Mesenchymal stem cell (in vitro differentiated cells and primary cell): ENCODE results near the gene EBLN2.

Experiments used
- DNase-seq: peaks from one replicate; pipeline ENCODE4 v3.0.0-alpha.2; 2013
- H2AFZ ChIP-seq: one replicate; pipeline ENCODE4 v1.6.1; 2013; ENCODE audit warnings: low read depth, mild to moderate bottlenecking, control low read depth, inconsistent platforms, low read length, moderate library complexity
- H2AK5ac ChIP-seq: 2 replicates; pipeline ENCODE4 v1.6.1; 2013; ENCODE audit warnings: low read length, moderate library complexity, mild to moderate bottlenecking, inconsistent platforms; ENCODE audit not compliant: severe bottlenecking
- H2BK120ac ChIP-seq: one replicate; pipeline ENCODE4 v1.6.1; 2013; ENCODE audit warnings: low read depth, mild to moderate bottlenecking, inconsistent platforms, low read length, moderate library complexity
- H2BK12ac ChIP-seq, 2 experiments: one replicate each; pipeline ENCODE4 v1.6.1; 2013; ENCODE audit warnings: inconsistent platforms in 2 of 2, low read length in 2 of 2, mild to moderate bottlenecking in 2 of 2, moderate library complexity in 2 of 2, control low read depth in 1 of 2
- H2BK15ac ChIP-seq: one replicate; pipeline ENCODE4 v1.6.1; 2013; ENCODE audit warnings: mild to moderate bottlenecking, low read depth, inconsistent platforms; ENCODE audit not compliant: poor library complexity, severe bottlenecking
- H2BK5ac ChIP-seq: 2 replicates; pipeline ENCODE4 v1.6.1; 2013; ENCODE audit warnings: low read depth, mild to moderate bottlenecking, low read length, control low read depth, inconsistent platforms; ENCODE audit not compliant: poor library complexity, severe bottlenecking
- H3K14ac ChIP-seq, 2 experiments: one replicate each; pipeline ENCODE4 v1.6.1; 2013; ENCODE audit warnings: inconsistent platforms in 2 of 2, low read length in 2 of 2, control low read depth in 1 of 2, mild to moderate bottlenecking in 1 of 2, moderate library complexity in 1 of 2
- H3K18ac ChIP-seq, 2 experiments: one replicate each; pipeline ENCODE4 v1.6.1; 2013; ENCODE audit warnings: inconsistent platforms in 2 of 2, low read length in 2 of 2, control low read depth in 1 of 2, low read depth in 1 of 2, mild to moderate bottlenecking in 1 of 2
- H3K23ac ChIP-seq, 2 experiments: one replicate each; pipeline ENCODE4 v1.6.1; 2013; ENCODE audit warnings: inconsistent platforms in 2 of 2, low read length in 2 of 2, mild to moderate bottlenecking in 2 of 2, moderate library complexity in 2 of 2, control low read depth in 1 of 2
- H3K27ac ChIP-seq: 2 replicates; pipeline ENCODE4 v1.5.1; 2013; ENCODE audit warnings: mild to moderate bottlenecking, moderate library complexity, low read length, control low read depth, inconsistent platforms; ENCODE audit not compliant: poor library complexity, severe bottlenecking
- H3K27me3 ChIP-seq, 2 experiments: 2 replicates each; pipeline versions ENCODE4 v1.6.1 to v1.7.0; 2013; ENCODE audit warnings: low read length in 2 of 2, mild to moderate bottlenecking in 2 of 2, moderate library complexity in 2 of 2, control low read depth in 1 of 2, inconsistent platforms in 1 of 2; ENCODE audit not compliant: control insufficient read depth in 1 of 2, insufficient read depth in 1 of 2
- H3K36me3 ChIP-seq, 2 experiments: 2 replicates each; pipeline versions ENCODE4 v1.6.1 to v1.7.0; 2013; ENCODE audit warnings: low read length in 2 of 2, control low read depth in 1 of 2, inconsistent platforms in 1 of 2, low read depth in 1 of 2, mild to moderate bottlenecking in 1 of 2; ENCODE audit not compliant: insufficient read depth in 2 of 2, control insufficient read depth in 1 of 2
- H3K4ac ChIP-seq, 2 experiments: one replicate each; pipeline ENCODE4 v1.6.1; 2013; ENCODE audit warnings: inconsistent platforms in 2 of 2, low read length in 2 of 2, mild to moderate bottlenecking in 2 of 2, moderate library complexity in 2 of 2, control low read depth in 1 of 2, low read depth in 1 of 2
- H3K4me1 ChIP-seq: 2 replicates; pipeline ENCODE4 v1.6.1; 2013; ENCODE audit warnings: low read depth, low read length, control low read depth; ENCODE audit not compliant: control insufficient read depth, insufficient read depth
- H3K4me2 ChIP-seq: 2 replicates; pipeline ENCODE4 v1.6.1; 2013; ENCODE audit warnings: low read length, mild to moderate bottlenecking, inconsistent platforms; ENCODE audit not compliant: poor library complexity, severe bottlenecking
- H3K4me3 ChIP-seq, 2 experiments: 2 replicates each; pipeline versions ENCODE4 v1.5.1 to v1.7.0; 2013; ENCODE audit warnings: low read length in 2 of 2, mild to moderate bottlenecking in 2 of 2, control low read depth in 1 of 2, low read depth in 1 of 2; ENCODE audit not compliant: insufficient read depth in 1 of 2
- H3K79me1 ChIP-seq: replicated peaks from 2 replicates; pipeline ENCODE4 v1.6.1; 2013; ENCODE audit warnings: mild to moderate bottlenecking, control low read depth, low read length, inconsistent platforms; ENCODE audit not compliant: poor library complexity, severe bottlenecking
- H3K9ac ChIP-seq: 2 replicates; pipeline ENCODE4 v1.7.0; 2013; ENCODE audit warnings: mild to moderate bottlenecking, low read length, moderate library complexity
- H3K9me3 ChIP-seq: 2 replicates; pipeline ENCODE4 v1.7.0; 2013; ENCODE audit warnings: mild to moderate bottlenecking, low read length; ENCODE audit not compliant: control insufficient read depth
- H4K8ac ChIP-seq: one replicate; pipeline ENCODE4 v1.6.1; 2013; ENCODE audit warnings: inconsistent platforms, mild to moderate bottlenecking, low read length, moderate library complexity
- H4K91ac ChIP-seq: one replicate; pipeline ENCODE4 v1.6.1; 2013; ENCODE audit warnings: mild to moderate bottlenecking, low read length, inconsistent platforms
- WGBS: methylation state at CpG from one replicate; pipeline ENCODE4 v1.1.7; 2013; ENCODE audit warnings: mixed read lengths; 5-methylcytosine and 5-hydroxymethylcytosine counted together

Gene EBLN2

GRCh38 chr3:73049319-73049718, 12.1 kb upstream of the EBLN2 start:
- Histone ChIP-seq H3K4ac (no peak overlapping the region), H3K18ac (no peak overlapping the region)
- WGBS: 96% methylated on average over 6 of the region's 10 CpGs

DNA sequence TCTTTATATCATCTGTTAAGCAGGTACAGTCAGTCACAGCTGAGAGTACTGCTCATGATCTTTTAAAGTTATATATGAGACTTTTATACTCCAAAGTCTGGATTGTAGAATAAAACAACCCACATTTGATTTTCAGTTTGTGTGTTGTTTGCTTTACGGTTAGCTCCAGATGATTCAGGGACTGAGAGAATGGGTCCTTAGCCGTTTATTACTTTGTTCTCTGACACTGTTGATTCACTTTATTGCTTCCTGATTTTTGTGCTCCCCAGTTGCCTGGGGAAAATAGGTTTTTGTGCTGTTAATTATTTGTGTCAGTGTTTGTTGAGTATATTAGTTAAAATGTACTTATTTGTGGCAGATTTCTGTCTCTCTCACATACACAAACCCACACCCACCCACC, 8.6 kb upstream of the EBLN2 start:
- Histone ChIP-seq H3K27ac (no peak overlapping the region), H3K18ac (no peak overlapping the region), H2BK120ac (no peak overlapping the region), H4K8ac (no peak overlapping the region), H3K23ac (no peak overlapping the region), H3K36me3 (peaks cover 12 to 15% of the 10 kb centered on the region in 2 experiments), H4K91ac (no peak overlapping the region), H3K4me2 (no peak overlapping the region), H3K9me3 (no peaks in the 10 kb centered on the region), H3K79me1 (no peaks in the 10 kb centered on the region), H2AK5ac (no peak overlapping the region), H2AFZ (no peak overlapping the region), H3K27me3 (no peaks in the 10 kb centered on the region), H3K9ac (peak overlapping the region; percentile 58), H3K14ac (no peak overlapping the region), H2BK5ac (no peak overlapping the region), H2BK15ac (no peak overlapping the region), H3K4ac (no peak overlapping the region), H3K4me3 (no peak overlapping the region), H2BK12ac (no peak overlapping the region), H3K4me1 (no peaks in the 10 kb centered on the region)
- no peak for DNase-seq
- 33% methylated on average over 2 of the region's 2 CpGs for WGBS

More at GRCh38 chr3:73049319-73049718, 12.1 kb upstream of the EBLN2 start:
- no peak overlapping the region for H3K4me3 ChIP-seq
- H3K36me3 ChIP-seq: peaks cover 13 to 17% of the 10 kb centered on the region in 2 experiments
- peaks cover 2% of the 10 kb centered on the region for H3K4me1 ChIP-seq
- no peak overlapping the region for H3K9ac ChIP-seq
- no peaks in the 10 kb centered on the region for H3K9me3 ChIP-seq
- DNase-seq: no peak
- H2BK12ac ChIP-seq: no peak overlapping the region
- H2AK5ac ChIP-seq: no peak overlapping the region
- H3K23ac ChIP-seq: no peak overlapping the region
- H2BK15ac ChIP-seq: no peak overlapping the region
- no peak overlapping the region for H2BK5ac ChIP-seq
- H3K79me1 ChIP-seq: no peaks in the 10 kb centered on the region
- no peak overlapping the region for H4K91ac ChIP-seq
- no peak overlapping the region for H3K4me2 ChIP-seq
- H4K8ac ChIP-seq: no peak overlapping the region
- H3K14ac ChIP-seq: no peak overlapping the region
- H2BK120ac ChIP-seq: no peak overlapping the region
- H3K27ac ChIP-seq: no peak overlapping the region
- H3K27me3 ChIP-seq: no peaks in the 10 kb centered on the region
- no peak overlapping the region for H2AFZ ChIP-seq

- Histone ChIP-seq H3K27ac (no peak overlapping the region), H2BK5ac (no peak overlapping the region), H3K9me3 (no peaks in the 10 kb centered on the region), H3K79me1 (no peaks in the 10 kb centered on the region), H3K4ac (no peak overlapping the region), H2AK5ac (no peak overlapping the region), H2AFZ (no peak overlapping the region), H2BK12ac (no peak overlapping the region), H3K4me3 (no peak overlapping the region), H4K91ac (no peak overlapping the region), H2BK120ac (no peak overlapping the region), H3K14ac (no peak overlapping the region), H2BK15ac (no peak overlapping the region), H3K9ac (no peak overlapping the region), H3K18ac (no peak overlapping the region), H3K4me2 (no peak overlapping the region), H3K27me3 (no peaks in the 10 kb centered on the region), H3K23ac (no peak overlapping the region), H3K36me3 (peaks cover 0 to 3% of the 10 kb centered on the region in 2 experiments), H3K4me1 (no peaks in the 10 kb centered on the region), H4K8ac (no peak overlapping the region)
- WGBS: 77% methylated on average over 6 of the region's 8 CpGs
- no peak for DNase-seq
Observed at GRCh38 chr3:73055583-73055982, 5.9 kb upstream of the EBLN2 start.

DNA sequence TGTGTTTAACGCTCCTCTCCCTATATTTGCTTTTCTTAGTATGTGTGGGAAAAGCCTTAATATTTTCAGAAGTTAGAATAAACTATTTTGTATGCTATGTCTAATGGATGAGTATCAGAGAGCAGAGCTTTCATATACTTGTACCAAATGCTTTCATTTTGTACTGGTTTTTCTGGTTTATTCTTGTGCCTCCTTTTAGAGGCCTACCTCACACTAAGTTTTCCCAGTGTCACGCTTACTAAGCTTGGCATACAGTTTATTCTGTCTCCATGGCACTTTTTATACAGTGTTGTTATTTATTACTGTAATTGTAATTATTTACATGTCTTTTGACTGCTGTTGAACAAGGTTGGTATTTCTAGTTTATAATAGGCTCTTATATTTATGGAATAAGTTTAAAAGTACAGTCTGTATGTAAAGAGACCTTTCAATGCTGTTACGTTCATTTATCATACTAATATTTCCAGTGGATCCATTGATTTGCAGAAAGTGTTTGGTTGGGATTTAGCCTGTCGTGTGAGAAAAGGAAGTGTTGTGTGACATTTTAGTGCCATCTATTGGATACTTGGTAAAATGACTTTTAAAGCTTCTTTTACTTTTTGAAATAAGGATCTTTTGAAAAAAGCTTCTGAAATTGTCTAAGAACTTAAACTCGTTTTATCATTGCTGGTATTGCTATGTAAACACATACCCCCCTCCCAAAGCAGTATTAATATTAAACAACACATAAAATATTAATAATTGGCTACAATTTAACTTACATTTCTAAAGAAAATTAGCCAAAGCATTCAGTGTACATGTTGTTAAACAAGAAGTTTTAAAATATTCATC, 5.2 kb upstream of the EBLN2 start:
- Histone ChIP-seq H3K79me1 (no peaks in the 10 kb centered on the region), H3K18ac (no peak overlapping the region), H2BK5ac (no peak overlapping the region), H3K4me2 (no peak overlapping the region), H3K4me1 (no peaks in the 10 kb centered on the region), H2AK5ac (no peak overlapping the region), H3K27me3 (no peaks in the 10 kb centered on the region), H4K91ac (no peak overlapping the region), H3K14ac (no peak overlapping the region), H3K9me3 (no peaks in the 10 kb centered on the region), H2BK15ac (no peak overlapping the region), H3K4me3 (no peak overlapping the region), H3K23ac (no peak overlapping the region), H3K9ac (peak overlapping the region; percentile 30), H3K27ac (no peak overlapping the region), H2BK120ac (no peak overlapping the region), H4K8ac (no peak overlapping the region), H2AFZ (no peak overlapping the region), H3K36me3 (peaks cover 0 to 2% of the 10 kb centered on the region in 2 experiments), H2BK12ac (no peak overlapping the region), H3K4ac (no peak overlapping the region)
- peak; percentile 70 for DNase-seq
- WGBS: 0% methylated on average over 1 of the region's 5 CpGs
